ENCODE results near the gene IL1RAPL2.

- TF ChIP-seq CTCF (IDR thresholded peaks at IDR 0.05) (no peak), EZH2 (IDR thresholded peaks at IDR 0.05) (no peak)
Observed at GRCh38 chrX:104864296-104864695, 298.3 kb downstream of the IL1RAPL2 start.

Measured in neural progenitor cell (in vitro differentiated cells).